ENCODE measurements around the gene C20orf173. TPM values are rescaled to one million over a fixed set of nuclear protein-coding genes. Genes with fewer than 3 reads are reported as not detected.

C20orf173 gene
- total RNA-seq (not detected), total RNA-seq (0 to 0.08 (median 0) reads per million in 172 experiments)
- not detected for polyA plus RNA-seq (2013, experiment 1 of 2)
- polyA plus RNA-seq (2013, experiment 2 of 2), result 0.08 TPM

DNA sequence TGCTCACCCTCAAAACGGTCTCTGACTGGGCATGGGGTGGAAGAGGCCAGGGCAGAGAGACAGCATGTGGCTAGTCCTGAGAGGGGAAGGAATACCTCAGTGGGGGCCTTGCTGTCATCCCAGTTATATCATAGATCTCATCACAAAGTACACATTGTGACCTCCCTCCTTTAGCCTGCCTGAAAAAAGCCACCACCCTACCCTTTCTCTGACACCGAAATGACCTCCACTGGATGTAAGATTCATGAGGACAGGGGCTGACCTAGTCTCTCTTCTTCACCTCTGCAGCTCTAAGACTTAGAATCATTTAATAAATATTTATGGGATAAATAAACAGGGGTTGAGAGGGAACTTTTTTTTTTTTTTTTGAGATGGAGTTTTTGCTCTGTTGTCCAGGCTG lies at the start of gene C20orf173:
Gene C20orf173, minus strand, starts transcription at position 101 of the 400 bp plus-strand sequence. CDS start 279 bp downstream, outside the sequence.
- no peaks in the 10 kb centered on the region for H3K4me1 Mint-ChIP-seq (ENCODE audit: low read depth)
- no peaks in the 10 kb centered on the region for H3K27me3 Mint-ChIP-seq
- ChIA-PET CTCF (no interaction called here), POLR2A (no interaction called here)
- no peaks in the 10 kb centered on the region for H3K36me3 Mint-ChIP-seq (ENCODE audit: low read depth)
- no peak within 1 kb of the TSS for H3K4me3 ChIP-seq (ENCODE audit: low read length)
- H3K36me3 ChIP-seq (ENCODE audit: insufficient read depth, low read length), result no peaks in the 10 kb centered on the region
- intact Hi-C loops (cut with DNase I, micrococcal nuclease), result no loop called here
- no peak within 1 kb of the TSS for H3K27ac ChIP-seq (ENCODE audit: low read depth in 1 of 2, low read length in 2 of 2)
- no peaks in the 10 kb centered on the region for H3K27me3 ChIP-seq (ENCODE audit: control insufficient read depth in 1 of 2, insufficient read depth in 2 of 2, low read length in 2 of 2)
- H3K9me3 Mint-ChIP-seq, result no peaks in the 10 kb centered on the region
- no peak within 1 kb of the TSS for H3K4me3 Mint-ChIP-seq
- no peak for ATAC-seq (ENCODE audit: poor library complexity)
- H3K4me1 ChIP-seq (ENCODE audit: insufficient read depth, low read length), result no peaks in the 10 kb centered on the region
- H3K27ac Mint-ChIP-seq, result no peak within 1 kb of the TSS
- no peak for DNase-seq
- TF ChIP-seq, protein P1, sequence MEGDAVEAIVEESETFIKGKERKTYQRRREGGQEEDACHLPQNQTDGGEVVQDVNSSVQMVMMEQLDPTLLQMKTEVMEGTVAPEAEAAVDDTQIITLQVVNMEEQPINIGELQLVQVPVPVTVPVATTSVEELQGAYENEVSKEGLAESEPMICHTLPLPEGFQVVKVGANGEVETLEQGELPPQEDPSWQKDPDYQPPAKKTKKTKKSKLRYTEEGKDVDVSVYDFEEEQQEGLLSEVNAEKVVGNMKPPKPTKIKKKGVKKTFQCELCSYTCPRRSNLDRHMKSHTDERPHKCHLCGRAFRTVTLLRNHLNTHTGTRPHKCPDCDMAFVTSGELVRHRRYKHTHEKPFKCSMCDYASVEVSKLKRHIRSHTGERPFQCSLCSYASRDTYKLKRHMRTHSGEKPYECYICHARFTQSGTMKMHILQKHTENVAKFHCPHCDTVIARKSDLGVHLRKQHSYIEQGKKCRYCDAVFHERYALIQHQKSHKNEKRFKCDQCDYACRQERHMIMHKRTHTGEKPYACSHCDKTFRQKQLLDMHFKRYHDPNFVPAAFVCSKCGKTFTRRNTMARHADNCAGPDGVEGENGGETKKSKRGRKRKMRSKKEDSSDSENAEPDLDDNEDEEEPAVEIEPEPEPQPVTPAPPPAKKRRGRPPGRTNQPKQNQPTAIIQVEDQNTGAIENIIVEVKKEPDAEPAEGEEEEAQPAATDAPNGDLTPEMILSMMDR (IDR thresholded peaks at IDR 0.05), result no peak
- H3K9me3 ChIP-seq (ENCODE audit: control insufficient read depth in 1 of 2, insufficient read depth in 1 of 2, low read length in 2 of 2), result no peaks in the 10 kb centered on the region

DNA sequence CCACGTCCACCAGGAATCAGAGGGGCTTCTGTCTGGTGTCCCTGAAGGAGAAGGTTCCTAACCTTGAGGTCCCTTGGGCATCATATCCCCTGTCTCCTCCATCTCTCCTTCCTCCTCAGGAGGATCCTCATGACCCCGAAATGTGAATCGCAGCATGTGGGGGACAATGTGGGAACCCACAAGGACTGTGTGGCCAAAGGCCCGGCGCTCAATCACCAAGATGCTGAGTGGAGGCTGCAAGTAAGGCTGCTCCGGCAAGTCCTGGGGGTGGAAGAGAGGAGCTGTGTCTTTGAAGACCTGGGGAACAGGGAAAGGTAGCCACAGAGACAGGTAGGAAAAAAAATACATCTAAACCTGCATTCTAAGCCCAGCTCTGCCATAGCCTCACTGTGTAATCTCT lies 49.7 kb upstream of the C20orf173 start:
- H3K4me3 ChIP-seq (ENCODE audit: low read length), result no peak overlapping the region
- ChIA-PET POLR2A (no interaction called here), CTCF (no interaction called here)
- TF ChIP-seq, protein P1 (IDR thresholded peaks at IDR 0.05), result no peak
- no peaks in the 10 kb centered on the region for H3K4me1 ChIP-seq (ENCODE audit: insufficient read depth, low read length)
- Mint-ChIP-seq H3K4me3 (no peak overlapping the region), H3K27ac (no peak overlapping the region), H3K27me3 (no peaks in the 10 kb centered on the region), H3K9me3 (no peaks in the 10 kb centered on the region), H3K4me1 (ENCODE audit: low read depth) (no peaks in the 10 kb centered on the region), H3K36me3 (ENCODE audit: low read depth) (no peaks in the 10 kb centered on the region)
- peaks cover 7 to 15% of the 10 kb centered on the region in 2 experiments for H3K9me3 ChIP-seq (ENCODE audit: control insufficient read depth in 1 of 2, insufficient read depth in 1 of 2, low read length in 2 of 2)
- intact Hi-C loops (cut with DNase I, micrococcal nuclease), result no loop called here
- no peak for ATAC-seq (ENCODE audit: poor library complexity)
- peaks cover 0 to 4% of the 10 kb centered on the region in 2 experiments for H3K27me3 ChIP-seq (ENCODE audit: control insufficient read depth in 1 of 2, insufficient read depth in 2 of 2, low read length in 2 of 2)
- H3K27ac ChIP-seq (ENCODE audit: low read depth in 1 of 2, low read length in 2 of 2), result no peak overlapping the region
- H3K36me3 ChIP-seq (ENCODE audit: insufficient read depth, low read length), result no peaks in the 10 kb centered on the region
- no peak for DNase-seq

DNA sequence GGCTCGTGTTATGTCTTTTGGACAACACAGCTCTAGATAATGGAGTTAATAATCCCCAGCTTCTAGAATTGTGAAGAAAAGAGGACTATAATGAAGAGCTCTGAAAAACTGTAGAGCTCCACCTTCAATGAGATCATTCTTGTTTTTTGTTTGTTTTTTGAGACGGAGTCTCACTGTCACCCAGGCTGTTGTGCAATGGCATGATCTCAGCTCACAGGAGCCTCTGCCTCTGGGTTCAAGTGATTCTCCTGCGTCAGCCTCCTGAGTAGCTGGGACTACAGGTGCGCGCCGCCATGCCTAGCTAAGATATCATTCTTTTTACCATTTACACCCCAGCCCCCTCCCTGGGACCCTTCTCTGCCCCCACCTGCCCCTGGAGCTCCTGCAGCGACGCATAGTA lies 49.0 kb upstream of the C20orf173 start:
- Mint-ChIP-seq H3K27ac (no peak overlapping the region), H3K4me1 (ENCODE audit: low read depth) (no peaks in the 10 kb centered on the region), H3K36me3 (ENCODE audit: low read depth) (no peaks in the 10 kb centered on the region), H3K9me3 (no peaks in the 10 kb centered on the region), H3K4me3 (no peak overlapping the region), H3K27me3 (no peaks in the 10 kb centered on the region)
- H3K27me3 ChIP-seq (ENCODE audit: control insufficient read depth in 1 of 2, insufficient read depth in 2 of 2, low read length in 2 of 2), result peaks cover 0 to 4% of the 10 kb centered on the region in 2 experiments
- H3K4me1 ChIP-seq (ENCODE audit: insufficient read depth, low read length), result no peaks in the 10 kb centered on the region
- ChIA-PET POLR2A (no interaction called here), CTCF (no interaction called here)
- intact Hi-C loops (cut with DNase I, micrococcal nuclease), result no loop called here
- ATAC-seq (ENCODE audit: poor library complexity), result no peak
- no peak overlapping the region for H3K27ac ChIP-seq (ENCODE audit: low read depth in 1 of 2, low read length in 2 of 2)
- no peaks in the 10 kb centered on the region for H3K36me3 ChIP-seq (ENCODE audit: insufficient read depth, low read length)
- TF ChIP-seq, protein P1 (IDR thresholded peaks at IDR 0.05), result no peak
- no peak overlapping the region for H3K4me3 ChIP-seq (ENCODE audit: low read length)
- H3K9me3 ChIP-seq (ENCODE audit: control insufficient read depth in 1 of 2, insufficient read depth in 1 of 2, low read length in 2 of 2), result peaks cover 7 to 19% of the 10 kb centered on the region in 2 experiments
- no peak for DNase-seq
